Measurements from ENCODE around the gene NFIC.

DNA sequence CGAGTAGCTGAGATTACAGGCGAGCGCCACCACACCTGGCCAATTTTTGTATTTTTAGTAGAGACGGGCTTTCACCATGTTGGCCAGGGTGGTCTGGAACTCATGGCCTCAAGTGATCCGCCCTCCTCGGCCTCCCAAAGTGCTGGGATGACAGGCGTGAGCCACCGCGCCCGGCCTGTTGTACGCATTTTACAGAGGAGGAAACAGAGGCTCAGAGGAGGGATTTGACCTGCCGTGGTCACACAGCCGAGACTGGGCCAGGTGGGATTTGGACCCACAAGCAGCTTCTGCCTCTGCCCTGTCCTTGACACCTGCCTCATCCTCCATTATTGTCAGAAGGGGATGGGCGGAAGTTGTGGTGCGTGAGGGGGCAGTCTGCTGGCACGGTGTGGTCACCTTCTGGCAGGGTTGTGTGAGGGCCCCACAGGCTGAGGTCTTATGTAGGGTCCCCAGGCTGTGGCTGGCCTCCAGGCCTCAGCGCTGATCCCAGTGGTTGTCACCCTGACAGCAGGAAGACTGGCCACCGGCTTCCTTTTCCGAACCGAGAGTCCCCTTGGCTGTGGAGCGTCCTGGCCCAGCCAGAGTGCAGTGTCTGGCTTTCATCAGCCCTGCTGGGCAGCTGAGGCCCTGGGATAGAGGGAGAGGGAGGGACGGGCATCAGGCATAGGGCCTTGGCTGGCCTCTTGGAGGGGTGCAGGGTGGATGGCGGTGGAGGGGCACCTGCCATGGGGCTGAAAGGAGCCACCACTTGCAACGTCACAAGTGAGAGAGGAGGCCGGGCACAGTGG is 20.3 kb downstream of the NFIC start:
- TF ChIP-seq, protein P1, sequence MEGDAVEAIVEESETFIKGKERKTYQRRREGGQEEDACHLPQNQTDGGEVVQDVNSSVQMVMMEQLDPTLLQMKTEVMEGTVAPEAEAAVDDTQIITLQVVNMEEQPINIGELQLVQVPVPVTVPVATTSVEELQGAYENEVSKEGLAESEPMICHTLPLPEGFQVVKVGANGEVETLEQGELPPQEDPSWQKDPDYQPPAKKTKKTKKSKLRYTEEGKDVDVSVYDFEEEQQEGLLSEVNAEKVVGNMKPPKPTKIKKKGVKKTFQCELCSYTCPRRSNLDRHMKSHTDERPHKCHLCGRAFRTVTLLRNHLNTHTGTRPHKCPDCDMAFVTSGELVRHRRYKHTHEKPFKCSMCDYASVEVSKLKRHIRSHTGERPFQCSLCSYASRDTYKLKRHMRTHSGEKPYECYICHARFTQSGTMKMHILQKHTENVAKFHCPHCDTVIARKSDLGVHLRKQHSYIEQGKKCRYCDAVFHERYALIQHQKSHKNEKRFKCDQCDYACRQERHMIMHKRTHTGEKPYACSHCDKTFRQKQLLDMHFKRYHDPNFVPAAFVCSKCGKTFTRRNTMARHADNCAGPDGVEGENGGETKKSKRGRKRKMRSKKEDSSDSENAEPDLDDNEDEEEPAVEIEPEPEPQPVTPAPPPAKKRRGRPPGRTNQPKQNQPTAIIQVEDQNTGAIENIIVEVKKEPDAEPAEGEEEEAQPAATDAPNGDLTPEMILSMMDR (IDR thresholded peaks at IDR 0.05; ENCODE audit: borderline replicate concordance, extremely low read depth, low read length, poor library complexity, severe bottlenecking): no peak
- TF ChIP-seq EZH2 (IDR thresholded peaks at IDR 0.05; ENCODE audit: borderline replicate concordance, low read depth, low read length, severe bottlenecking): no peak

All from DND-41 (cell line).